AG08395 (cell line): Measurements from ENCODE around the gene NRGN.

ENCODE experiments used
- DNase-seq: peaks from one replicate; pipeline ENCODE4 v3.0.0; 2012; ENCODE audit warnings: mixed read lengths, low spot score

Gene NRGN

GRCh38 chr11:124791626-124792341, 52.0 kb downstream of the NRGN start:
- no peak for DNase-seq

DNA sequence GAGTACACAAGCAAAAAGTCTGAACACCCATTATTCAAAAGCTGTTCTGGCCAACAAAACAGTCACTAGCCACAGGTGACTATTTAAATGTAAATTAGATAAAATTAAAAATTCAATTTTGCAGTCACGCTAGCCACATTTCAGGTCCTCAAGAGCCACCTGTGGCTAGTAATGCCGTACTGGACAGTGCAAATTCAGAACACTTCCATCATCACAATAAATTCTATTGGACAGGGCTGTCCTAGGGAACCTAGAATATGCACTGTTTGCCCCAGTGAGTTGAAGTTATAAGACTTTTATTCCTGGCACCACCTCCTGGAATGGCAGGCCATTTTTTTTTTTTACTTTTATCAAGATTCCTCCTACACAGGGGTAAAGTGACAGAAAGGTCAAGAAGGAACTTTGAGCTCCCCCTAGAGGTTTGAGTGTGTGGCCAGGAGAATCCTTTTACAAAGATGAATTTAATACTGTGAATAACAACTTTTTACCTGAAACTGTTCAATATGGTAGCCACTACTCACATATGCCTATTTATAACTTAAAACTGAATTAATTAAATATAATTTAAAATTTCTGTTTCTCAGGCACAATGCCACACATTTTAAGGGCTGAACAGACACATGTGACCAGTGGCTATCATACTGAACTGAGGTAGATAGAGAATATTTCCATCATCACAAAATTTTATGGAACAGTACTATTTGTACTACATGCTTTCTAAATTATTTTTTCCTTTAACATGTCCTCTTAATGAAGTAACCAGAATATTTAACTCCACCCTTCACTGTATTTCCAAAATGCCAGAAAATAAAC, 53.9 kb downstream of the NRGN start:
- peak; percentile 55 for DNase-seq

- no peak for DNase-seq
These were observed 56.6 kb downstream of the NRGN start for GRCh38 chr11:124796312-124796711.
